Measurements from ENCODE around the gene ISOC2. TPM values are rescaled to one million over a fixed set of nuclear protein-coding genes. Genes with fewer than 3 reads are reported as not detected.

ISOC2 gene, protein sequence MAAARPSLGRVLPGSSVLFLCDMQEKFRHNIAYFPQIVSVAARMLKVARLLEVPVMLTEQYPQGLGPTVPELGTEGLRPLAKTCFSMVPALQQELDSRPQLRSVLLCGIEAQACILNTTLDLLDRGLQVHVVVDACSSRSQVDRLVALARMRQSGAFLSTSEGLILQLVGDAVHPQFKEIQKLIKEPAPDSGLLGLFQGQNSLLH
- 20.5 TPM for total RNA-seq

DNA sequence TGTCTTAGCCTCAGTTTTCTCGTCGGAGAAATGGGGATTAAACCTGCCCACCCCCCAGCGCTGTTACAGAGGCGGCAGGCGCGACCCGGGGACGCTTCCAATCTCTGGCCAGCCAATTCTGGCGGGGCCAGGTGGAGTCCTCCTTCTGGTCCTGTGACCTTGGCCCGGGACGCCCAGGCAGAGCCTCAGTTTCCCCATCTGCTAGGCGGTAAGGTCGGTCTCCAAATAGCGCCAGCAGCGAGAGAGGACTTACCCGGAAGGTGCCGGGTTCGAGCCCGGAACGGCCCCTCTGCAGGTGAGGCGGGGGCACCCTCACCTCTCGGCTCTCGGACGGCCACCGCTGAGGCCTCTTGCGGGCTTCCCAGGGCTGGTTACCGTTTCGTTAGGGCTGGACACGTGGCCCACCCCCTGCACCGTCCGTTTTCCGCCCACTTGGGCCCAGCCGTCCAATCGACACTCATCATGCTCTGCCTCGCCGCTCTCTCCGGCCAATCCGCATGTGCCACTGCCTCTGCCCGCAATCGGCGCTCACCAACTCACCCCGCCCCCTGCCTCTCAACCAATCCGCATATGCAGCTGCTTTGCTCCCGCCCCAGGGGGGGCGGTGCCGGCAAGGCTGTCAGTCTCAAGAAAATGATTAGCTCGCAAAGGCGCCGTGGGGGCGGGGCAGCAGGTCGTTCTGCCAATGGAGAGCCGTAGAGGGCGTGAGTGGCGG, at the start of gene ISOC2:
Gene ISOC2 (minus strand): TSS at position 384 of the 715 bp plus-strand sequence. CDS start 5,156 bp downstream, outside the sequence.

GRCh38 chr19:55487924-55488687, 26.7 kb upstream of the ISOC2 start, which contains the start of gene SSC5D:
TSS of gene SSC5D (plus strand) at chr19:55488436. CDS start at chr19:55488590, 154 bp downstream.

GRCh38 chr19:55484593-55485438, 23.4 kb upstream of the ISOC2 start, which contains the start of gene NAT14:
TSS of gene NAT14 (plus strand) at chr19:55485188. CDS start at chr19:55485709, 521 bp downstream.

DNA sequence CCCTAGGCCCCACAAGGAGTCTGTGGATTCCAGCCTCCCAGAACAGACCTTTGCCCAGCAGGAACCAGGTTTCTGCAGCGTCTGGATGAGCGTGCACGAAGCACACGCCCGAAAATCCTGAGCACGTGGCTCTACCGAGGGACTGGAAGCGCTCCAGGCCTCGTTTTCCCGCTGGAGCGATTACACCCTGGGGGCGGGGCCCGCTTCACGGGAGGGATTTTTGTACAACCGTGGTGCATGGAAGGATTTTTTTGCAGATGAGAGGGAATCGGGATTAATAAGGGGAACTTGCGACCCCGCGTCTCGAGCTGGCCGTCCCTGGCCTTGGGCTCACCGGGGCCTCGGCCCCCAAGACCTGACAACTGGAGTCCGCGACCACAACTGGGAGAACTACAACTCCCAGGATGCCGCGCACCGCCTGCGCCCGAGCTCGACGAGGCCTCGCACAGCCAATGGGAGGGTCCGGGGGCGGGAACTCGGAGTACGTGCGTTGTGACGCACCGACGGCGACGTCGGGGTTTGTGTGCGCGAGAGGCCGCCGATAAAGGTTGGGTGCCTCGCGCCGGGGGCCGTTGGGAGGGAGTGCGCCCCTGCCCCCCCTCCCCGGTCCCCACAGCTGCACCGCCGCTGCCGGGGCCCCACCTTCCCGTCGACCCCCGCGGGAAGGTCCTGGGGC, 14.8 kb upstream of the ISOC2 start, which contains the start of gene ZNF628:
Gene ZNF628 (plus strand): TSS at position 518 of the 676 bp plus-strand sequence. CDS start 3,294 bp downstream, outside the sequence.

GRCh38 chr19:55464662-55465054, 3.2 kb upstream of the ISOC2 start, which contains the start of gene C19orf85:
TSS of gene C19orf85 (minus strand) at chr19:55464751. CDS start at chr19:55464554, 197 bp downstream.

GRCh38 chr19:55443045-55443823, 18.2 kb downstream of the ISOC2 start, which contains the start of gene SHISA7:
TSS of gene SHISA7 (minus strand) at chr19:55443300. CDS start at chr19:55442863, 437 bp downstream.

GRCh38 chr19:55407550-55407799, 54.0 kb downstream of the ISOC2 start, which contains the start of gene UBE2S:
TSS of gene UBE2S (minus strand) at chr19:55407788. CDS start at chr19:55407589, 199 bp downstream.

Other genes with a start within 250 kb of the ISOC2 start
- gene TMEM86B, start 232.9 kb downstream of the ISOC2 start, total RNA-seq: 0.92 TPM
- gene PPP6R1, start 202.6 kb downstream of the ISOC2 start, total RNA-seq: 23.1 TPM
- 29.8 TPM for gene HSPBP1, start 181.5 kb downstream of the ISOC2 start, total RNA-seq
- 111 TPM for gene BRSK1, start 177.6 kb downstream of the ISOC2 start, total RNA-seq
- not detected for gene TMEM150B, start 136.3 kb downstream of the ISOC2 start, total RNA-seq
- gene KMT5C, start 121.8 kb downstream of the ISOC2 start, total RNA-seq: 11.3 TPM
- 0.92 TPM for gene COX6B2, start 106.9 kb downstream of the ISOC2 start, total RNA-seq
- gene GARIN5B, start 98.4 kb downstream of the ISOC2 start, total RNA-seq: not detected
- gene IL11, start 91.2 kb downstream of the ISOC2 start, total RNA-seq: 0.23 TPM
- not detected for gene TMEM190, start 84.8 kb downstream of the ISOC2 start, total RNA-seq
- gene TMEM238, start 77.3 kb downstream of the ISOC2 start, total RNA-seq: not detected
- gene RPL28, start 75.7 kb downstream of the ISOC2 start, total RNA-seq: 129 TPM
- 43.4 TPM for gene UBE2S, start 53.9 kb downstream of the ISOC2 start, total RNA-seq
- 4.6 TPM for gene SHISA7, start 18.3 kb downstream of the ISOC2 start, total RNA-seq
- not detected for gene C19orf85, start 3.1 kb upstream of the ISOC2 start, total RNA-seq
- gene ZNF628, start 15.0 kb upstream of the ISOC2 start, total RNA-seq: 1.6 TPM
- gene NAT14, start 23.5 kb upstream of the ISOC2 start, total RNA-seq: 20.3 TPM
- gene SSC5D, start 26.8 kb upstream of the ISOC2 start, total RNA-seq: 0.23 TPM
- not detected for gene SBK2, start 75.5 kb upstream of the ISOC2 start, total RNA-seq
- gene SBK3, start 83.9 kb upstream of the ISOC2 start, total RNA-seq: not detected
- gene ZNF579, start 119.2 kb upstream of the ISOC2 start, total RNA-seq: 4.6 TPM
- gene FIZ1, start 137.9 kb upstream of the ISOC2 start, total RNA-seq: 5.3 TPM
- gene ZNF524, start 138.6 kb upstream of the ISOC2 start, total RNA-seq: 3.0 TPM
- gene ZNF865, start 144.0 kb upstream of the ISOC2 start, total RNA-seq: 1.8 TPM
- 6.5 TPM for gene ZNF784, start 162.9 kb upstream of the ISOC2 start, total RNA-seq
- 6.9 TPM for gene ZNF580, start 179.4 kb upstream of the ISOC2 start, total RNA-seq
- gene ZNF581, start 182.0 kb upstream of the ISOC2 start, total RNA-seq: 7.8 TPM
- 16.6 TPM for gene CCDC106, start 186.6 kb upstream of the ISOC2 start, total RNA-seq
- 76.1 TPM for gene U2AF2, start 193.4 kb upstream of the ISOC2 start, total RNA-seq
- gene EPN1, start 213.6 kb upstream of the ISOC2 start, total RNA-seq: 33.2 TPM

All from diencephalon (tissue), 1 donor.